ENCODE data around the gene FADS3. TPM values are rescaled to one million over a fixed set of nuclear protein-coding genes. Genes with fewer than 3 reads are reported as not detected.

The FADS3 gene
- total and polyA plus RNA-seq, 9 of the 15 experiments (the other 6 are each of a cell fraction or from before 2014, with no cell fraction given) = 0.97 to 148 (median 92.7) TPM

GRCh38 chr11:61899146-61899841 is 7.9 kb upstream of the FADS3 start (continued):
- TF ChIP-seq ZNF318 (IDR thresholded peaks at IDR 0.05; ENCODE audit: borderline replicate concordance in 1 of 2, low read depth in 1 of 2) = no peak
- no peak for TF ChIP-seq ELF4 (CRISPR knock-in tag; IDR thresholded peaks at IDR 0.05)
- no peak for TF ChIP-seq ID3 (CRISPR knock-in tag; IDR thresholded peaks at IDR 0.05)
- TF ChIP-seq ID3 (tag; IDR thresholded peaks at IDR 0.05) = peak; percentile 31; the same call in 1 of the 2 replicates
- TF ChIP-seq ZNF121 (CRISPR knock-in tag; conservative IDR thresholded peaks at IDR 0.05) = no peak
- no peak for TF ChIP-seq NCOA6 (IDR thresholded peaks at IDR 0.05)
- TF ChIP-seq POLR3A (IDR thresholded peaks at IDR 0.05; ENCODE audit: borderline replicate concordance, extremely low read depth, insufficient read depth, insufficient read length) = no peak
- TF ChIP-seq, protein P1, sequence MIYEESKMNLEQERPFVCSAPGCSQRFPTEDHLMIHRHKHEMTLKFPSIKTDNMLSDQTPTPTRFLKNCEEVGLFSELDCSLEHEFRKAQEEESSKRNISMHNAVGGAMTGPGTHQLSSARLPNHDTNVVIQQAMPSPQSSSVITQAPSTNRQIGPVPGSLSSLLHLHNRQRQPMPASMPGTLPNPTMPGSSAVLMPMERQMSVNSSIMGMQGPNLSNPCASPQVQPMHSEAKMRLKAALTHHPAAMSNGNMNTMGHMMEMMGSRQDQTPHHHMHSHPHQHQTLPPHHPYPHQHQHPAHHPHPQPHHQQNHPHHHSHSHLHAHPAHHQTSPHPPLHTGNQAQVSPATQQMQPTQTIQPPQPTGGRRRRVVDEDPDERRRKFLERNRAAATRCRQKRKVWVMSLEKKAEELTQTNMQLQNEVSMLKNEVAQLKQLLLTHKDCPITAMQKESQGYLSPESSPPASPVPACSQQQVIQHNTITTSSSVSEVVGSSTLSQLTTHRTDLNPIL (CRISPR knock-in tag; IDR thresholded peaks at IDR 0.05) = no peak
- 0 out of 2 replicates have a peak, but pooled peaks have one; percentile 35 for TF ChIP-seq ZKSCAN1 (IDR thresholded peaks at IDR 0.05; ENCODE audit: low read depth, low read length)
- TF ChIP-seq ZNF3 (CRISPR knock-in tag; IDR thresholded peaks at IDR 0.05) = no peak
- peak; percentile 19; the same call in 1 of the 2 replicates for TF ChIP-seq NFE2 (IDR thresholded peaks at IDR 0.05; ENCODE audit: low read depth)
- no peak for TF ChIP-seq PRPF4 (IDR thresholded peaks at IDR 0.05; ENCODE audit: insufficient read depth, low read depth, low read length, poor library complexity, severe bottlenecking)
- no peak for TF ChIP-seq DIDO1 (tag; IDR thresholded peaks at IDR 0.05; ENCODE audit: low read depth)
- TF ChIP-seq NFYB (IDR thresholded peaks at IDR 0.05; ENCODE audit: extremely low read depth, insufficient read length) = no peak
- no peak for TF ChIP-seq RBBP5 (IDR thresholded peaks at IDR 0.05; ENCODE audit: borderline replicate concordance, insufficient read depth, low read length, poor library complexity, severe bottlenecking)
- no peak for TF ChIP-seq MITF (IDR thresholded peaks at IDR 0.05)

Measured in K562 (cell line).